ENCODE measurements around the gene R3HDM1.
A peak's percentile ranks its signal among the peaks of the same experiment; 100 is the strongest.
"Not testable (repeated sequence)": the region's sequence is repeated elsewhere in the genome, so short reads cannot be mapped to it uniquely, and the experiment has no call there.

The R3HDM1 gene

GRCh38 chr2:135647836-135648579 lies 116.7 kb downstream of the R3HDM1 start:
- no peak for DNase-seq

- DNase-seq: no peak
Measured at GRCh38 chr2:135650721-135651120, 119.4 kb downstream of the R3HDM1 start.

GRCh38 chr2:135651717-135652116 lies 120.4 kb downstream of the R3HDM1 start:
- DNase-seq: no peak

- not testable (repeated sequence) for DNase-seq
Measured at GRCh38 chr2:135654239-135654638, 123.0 kb downstream of the R3HDM1 start.

- peak; percentile 29 for DNase-seq
Measured at GRCh38 chr2:135657806-135658582, 126.7 kb downstream of the R3HDM1 start.

- DNase-seq: no peak
Measured at GRCh38 chr2:135662088-135662487, 130.8 kb downstream of the R3HDM1 start.

- no peak for DNase-seq
Measured at GRCh38 chr2:135663148-135663700, 131.9 kb downstream of the R3HDM1 start.

GRCh38 chr2:135664623-135665068 lies 133.4 kb downstream of the R3HDM1 start:
- DNase-seq: no peak

GRCh38 chr2:135667045-135667444 lies 135.8 kb downstream of the R3HDM1 start:
- DNase-seq: no peak

GRCh38 chr2:135674453-135674852 lies 143.2 kb downstream of the R3HDM1 start:
- no peak for DNase-seq

GRCh38 chr2:135676031-135676430 lies 144.7 kb downstream of the R3HDM1 start:
- no peak for DNase-seq

GRCh38 chr2:135679125-135679524 lies 147.8 kb downstream of the R3HDM1 start:
- DNase-seq: no peak

GRCh38 chr2:135685361-135685760 lies 154.1 kb downstream of the R3HDM1 start:
- DNase-seq: no peak

GRCh38 chr2:135688978-135689377 lies 157.7 kb downstream of the R3HDM1 start:
- no peak for DNase-seq

GRCh38 chr2:135689679-135690078 lies 158.4 kb downstream of the R3HDM1 start:
- DNase-seq: no peak

- no peak for DNase-seq
Measured at GRCh38 chr2:135694711-135695110, 163.4 kb downstream of the R3HDM1 start.

- no peak for DNase-seq
Measured at GRCh38 chr2:135698838-135699237, 167.6 kb downstream of the R3HDM1 start.

- no peak for DNase-seq
Measured at GRCh38 chr2:135701442-135701841, 170.2 kb downstream of the R3HDM1 start.

GRCh38 chr2:135703300-135703699 lies 172.0 kb downstream of the R3HDM1 start:
- DNase-seq: no peak

GRCh38 chr2:135704075-135704474 lies 172.8 kb downstream of the R3HDM1 start:
- not testable (repeated sequence) for DNase-seq

- no peak for DNase-seq
Measured at GRCh38 chr2:135708159-135708558, 176.9 kb downstream of the R3HDM1 start.

- DNase-seq: peak; percentile 50
Measured at GRCh38 chr2:135709992-135710391, 178.7 kb downstream of the R3HDM1 start.

GRCh38 chr2:135715086-135715485 lies 183.8 kb downstream of the R3HDM1 start:
- DNase-seq: not testable (repeated sequence)
